Measurements from ENCODE around the gene CLEC4A. TPM values are rescaled to one million over a fixed set of nuclear protein-coding genes. Genes with fewer than 3 reads are reported as not detected.

Gene CLEC4A
- total and polyA plus RNA-seq, 10 of the 15 experiments (the other 5 are each of a cell fraction or from before 2014, with no cell fraction given) = 0.62 to 2.1 (median 1.1) TPM

GRCh38 chr12:8078398-8078797, 45.0 kb upstream of the CLEC4A start:
- TF ChIP-seq SMC3 (IDR thresholded peaks at IDR 0.05; ENCODE audit: borderline replicate concordance, low read length) (peak; percentile 46; the same call in 1 of the 2 replicates), ZNF217 (IDR thresholded peaks at IDR 0.05) (no peak), CTCF (IDR thresholded peaks at IDR 0.05 in 2 of 3, conservative IDR thresholded peaks at IDR 0.05 in 1 of 3; ENCODE audit: control insufficient read depth in 2 of 3, extremely low read depth in 1 of 3, insufficient read depth in 1 of 3, low read depth in 3 of 3, low read length in 3 of 3) (peak; percentile 12 to 52 (median 36); a peak in 4 of 6 replicates), RAD21 (IDR thresholded peaks at IDR 0.05; ENCODE audit: insufficient read depth, low read depth, low read length) (peak; percentile 72)

More at GRCh38 chr12:8078398-8078797, 45.0 kb upstream of the CLEC4A start:
- POLR2A ChIA-PET = interaction anchor here (2.7 kb wide), 1 partner anchor 9 kb away, joined by 13 read pairs; no protein-coding TSS in a partner anchor
- WGBS (ENCODE audit: insufficient coverage, insufficient replicate concordance, low lambda C conversion rate, missing lambda C conversion rate) = 67% methylated on average over 4 of the region's 4 CpGs
- CTCF ChIA-PET = interaction anchor here (0.7 to 7.9 kb wide), 16 partner anchors 9 to 401 kb away, joined by 3 to 115 read pairs (median 6); partner anchors contain the start of genes C3AR1, FOXJ2 and SLC2A3
- Histone ChIP-seq H3K9ac (ENCODE audit: control insufficient read depth, insufficient read depth, low read length) (no peak overlapping the region), H3K4me3 (no peak overlapping the region), H2AFZ (ENCODE audit: control insufficient read depth, low read depth, low read length) (no peak overlapping the region), H3K27me3 (replicated peaks in 1 of 2; ENCODE audit: control insufficient read depth in 2 of 2, insufficient read depth in 2 of 2, low read length in 1 of 2) (no peaks in the 10 kb centered on the region), H3K9me3 (replicated peaks; ENCODE audit: control insufficient read depth, insufficient read depth, low read length) (no peaks in the 10 kb centered on the region), H3K4me2 (ENCODE audit: control insufficient read depth, insufficient read depth) (no peak overlapping the region), H3K27ac (ENCODE audit: control insufficient read depth, insufficient read depth) (no peak overlapping the region), H4K20me1 (ENCODE audit: control insufficient read depth, insufficient read depth) (no peaks in the 10 kb centered on the region), H3K4me1 (ENCODE audit: control insufficient read depth, insufficient read depth, low read length) (peaks cover 5% of the 10 kb centered on the region; the same call in 1 of the 2 replicates), H3K79me2 (ENCODE audit: control insufficient read depth, insufficient read depth, low read length) (peaks cover 22% of the 10 kb centered on the region), H3K36me3 (ENCODE audit: control insufficient read depth in 2 of 2, insufficient read depth in 2 of 2, low read length in 1 of 2) (no peaks in the 10 kb centered on the region)
- SMC1A ChIA-PET (ENCODE audit: uncharacterized antibody, unreplicated experiment) = interaction anchor here (0.6 to 2.0 kb wide), 18 partner anchors 9 to 219 kb away, joined by 3 to 14 read pairs (median 4); no protein-coding TSS in a partner anchor
- in situ Hi-C loops (cut with MboI) = no loop called here
- RAD21 ChIA-PET (ENCODE audit: unreplicated experiment) = interaction anchor here (0.7 to 3.0 kb wide), 11 partner anchors 10 to 248 kb away, joined by 3 to 14 read pairs (median 6); no protein-coding TSS in a partner anchor
- no TSS peak for BruUV-seq (replicated peaks)
- DNase-seq (ENCODE audit: low read depth, low spot score) (no peak), ATAC-seq (peak; percentile 11; the same call in 1 of the 3 replicates), FAIRE-seq (no peak)
- intact Hi-C loops (cut with micrococcal nuclease; ENCODE audit: unreplicated experiment) = loop anchor here (1.0 to 10.0 kb wide), 2 partner anchors 32 to 214 kb away; no protein-coding TSS in a partner anchor
